ENCODE measurements around the gene POU6F2.

POU6F2 gene

GRCh38 chr7:39510864-39511354, 533.2 kb downstream of the POU6F2 start:
- no peak overlapping the region for H3K27ac ChIP-seq (replicated peaks)
- H3K27me3 ChIP-seq (ENCODE audit: insufficient read depth, poor library complexity, severe bottlenecking), result peaks cover 2% of the 10 kb centered on the region
- TF ChIP-seq POLR2AphosphoS5 (IDR thresholded peaks at IDR 0.05; ENCODE audit: low read depth), result no peak
- TF ChIP-seq CTCF (IDR thresholded peaks at IDR 0.05; ENCODE audit: insufficient read depth, low read length), result no peak
- no peak for TF ChIP-seq REST (IDR thresholded peaks at IDR 0.05; ENCODE audit: insufficient replicate concordance, low read depth)
- no peak for TF ChIP-seq GABPA (IDR thresholded peaks at IDR 0.05; ENCODE audit: low read depth)
- no peak for TF ChIP-seq SPI1 (IDR thresholded peaks at IDR 0.05; ENCODE audit: borderline replicate concordance, low read depth)
- no peak for DNase-seq (ENCODE audit: low read depth in 1 of 2, low spot score in 1 of 2)
- no peak overlapping the region for H3K4me3 ChIP-seq (replicated peaks; ENCODE audit: insufficient read depth, low read length)

- TF ChIP-seq GABPA (IDR thresholded peaks at IDR 0.05; ENCODE audit: low read depth) (no peak), REST (IDR thresholded peaks at IDR 0.05; ENCODE audit: insufficient replicate concordance, low read depth) (no peak), POLR2AphosphoS5 (IDR thresholded peaks at IDR 0.05; ENCODE audit: low read depth) (no peak), CTCF (IDR thresholded peaks at IDR 0.05; ENCODE audit: insufficient read depth, low read length) (no peak), SPI1 (IDR thresholded peaks at IDR 0.05; ENCODE audit: borderline replicate concordance, low read depth) (no peak)
- no peak for DNase-seq (ENCODE audit: low read depth in 1 of 2, low spot score in 1 of 2)
- peaks cover 2% of the 10 kb centered on the region for H3K27me3 ChIP-seq (ENCODE audit: insufficient read depth, poor library complexity, severe bottlenecking)
- no peak overlapping the region for H3K27ac ChIP-seq (replicated peaks)
- no peak overlapping the region for H3K4me3 ChIP-seq (replicated peaks; ENCODE audit: insufficient read depth, low read length)
These were observed 538.0 kb downstream of the POU6F2 start for GRCh38 chr7:39515534-39516228.

- no peak for TF ChIP-seq REST (IDR thresholded peaks at IDR 0.05; ENCODE audit: insufficient replicate concordance, low read depth)
- TF ChIP-seq POLR2AphosphoS5 (IDR thresholded peaks at IDR 0.05; ENCODE audit: low read depth), result no peak
- TF ChIP-seq CTCF (IDR thresholded peaks at IDR 0.05; ENCODE audit: insufficient read depth, low read length), result no peak
- TF ChIP-seq GABPA (IDR thresholded peaks at IDR 0.05; ENCODE audit: low read depth), result no peak
- no peak for TF ChIP-seq SPI1 (IDR thresholded peaks at IDR 0.05; ENCODE audit: borderline replicate concordance, low read depth)
- DNase-seq (ENCODE audit: low read depth in 1 of 2, low spot score in 1 of 2), result no peak
These were observed 538.8 kb downstream of the POU6F2 start for GRCh38 chr7:39516498-39516897.

More at GRCh38 chr7:39516498-39516897, 538.8 kb downstream of the POU6F2 start:
- Histone ChIP-seq H3K27ac (replicated peaks) (no peak overlapping the region), H3K27me3 (ENCODE audit: insufficient read depth, poor library complexity, severe bottlenecking) (peaks cover 2% of the 10 kb centered on the region), H3K4me3 (replicated peaks; ENCODE audit: insufficient read depth, low read length) (no peak overlapping the region)

Data from HL-60 (cell line).